RWPE2 (cell line): ENCODE data around the gene VTI1A.
A peak's percentile ranks its signal among the peaks of the same experiment; 100 is the strongest.

Source experiments
- ATAC-seq: fragments of 200-7000 bp; cut with Tn5 transposase; 3 replicates; pipeline ENCODE4 v1.9.1; 2021; ENCODE audit warnings: low read depth
- DNase-seq: peaks from one replicate; pipeline ENCODE4 v3.0.0-alpha.2; 2020; ENCODE audit warnings: low spot score
- H3K27ac ChIP-seq: fragments of 450-650 bp; 2 replicates; pipeline ENCODE4 v1.5.1; 2017; ENCODE audit warnings: mild to moderate bottlenecking; ENCODE audit not compliant: poor library complexity, severe bottlenecking
- H3K27me3 ChIP-seq: fragments of 250-450 bp; sonication (Bioruptor Pico); 2 replicates; pipeline ENCODE4 v1.5.1; 2021; ENCODE audit warnings: mild to moderate bottlenecking, moderate library complexity; ENCODE audit not compliant: insufficient read depth, poor library complexity, severe bottlenecking
- H3K36me3 ChIP-seq: fragments of 250-450 bp; sonication (Bioruptor Pico); 2 replicates; pipeline ENCODE4 v1.5.1; 2020; ENCODE audit warnings: low read depth, mild to moderate bottlenecking, moderate library complexity
- H3K4me1 ChIP-seq: fragments of 250-450 bp; sonication (Bioruptor Pico); 2 replicates; pipeline ENCODE4 v1.5.1; 2021; ENCODE audit warnings: mild to moderate bottlenecking, moderate library complexity; ENCODE audit not compliant: insufficient read depth, poor library complexity, severe bottlenecking
- H3K4me3 ChIP-seq: fragments of 250-450 bp; sonication (Bioruptor Pico); 2 replicates; pipeline ENCODE4 v1.5.1; 2021; ENCODE audit warnings: mild to moderate bottlenecking, moderate library complexity; ENCODE audit not compliant: severe bottlenecking
- H3K9me3 ChIP-seq: fragments of 250-450 bp; sonication (Bioruptor Pico); 2 replicates; pipeline ENCODE4 v1.5.1; 2021; ENCODE audit warnings: mild to moderate bottlenecking, moderate library complexity; ENCODE audit not compliant: severe bottlenecking
- TF ChIP-seq, protein P1 (sequence below): fragments of 450-650 bp; IDR thresholded peaks from one replicate; pipeline ENCODE4 v1.5.1; 2017; ENCODE audit warnings: mild to moderate bottlenecking, moderate library complexity; ENCODE audit not compliant: poor library complexity, severe bottlenecking

Gene VTI1A

GRCh38 chr10:112810711-112811151 lies 363.7 kb downstream of the VTI1A start:
- TF ChIP-seq, protein P1, sequence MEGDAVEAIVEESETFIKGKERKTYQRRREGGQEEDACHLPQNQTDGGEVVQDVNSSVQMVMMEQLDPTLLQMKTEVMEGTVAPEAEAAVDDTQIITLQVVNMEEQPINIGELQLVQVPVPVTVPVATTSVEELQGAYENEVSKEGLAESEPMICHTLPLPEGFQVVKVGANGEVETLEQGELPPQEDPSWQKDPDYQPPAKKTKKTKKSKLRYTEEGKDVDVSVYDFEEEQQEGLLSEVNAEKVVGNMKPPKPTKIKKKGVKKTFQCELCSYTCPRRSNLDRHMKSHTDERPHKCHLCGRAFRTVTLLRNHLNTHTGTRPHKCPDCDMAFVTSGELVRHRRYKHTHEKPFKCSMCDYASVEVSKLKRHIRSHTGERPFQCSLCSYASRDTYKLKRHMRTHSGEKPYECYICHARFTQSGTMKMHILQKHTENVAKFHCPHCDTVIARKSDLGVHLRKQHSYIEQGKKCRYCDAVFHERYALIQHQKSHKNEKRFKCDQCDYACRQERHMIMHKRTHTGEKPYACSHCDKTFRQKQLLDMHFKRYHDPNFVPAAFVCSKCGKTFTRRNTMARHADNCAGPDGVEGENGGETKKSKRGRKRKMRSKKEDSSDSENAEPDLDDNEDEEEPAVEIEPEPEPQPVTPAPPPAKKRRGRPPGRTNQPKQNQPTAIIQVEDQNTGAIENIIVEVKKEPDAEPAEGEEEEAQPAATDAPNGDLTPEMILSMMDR: no peak

DNA sequence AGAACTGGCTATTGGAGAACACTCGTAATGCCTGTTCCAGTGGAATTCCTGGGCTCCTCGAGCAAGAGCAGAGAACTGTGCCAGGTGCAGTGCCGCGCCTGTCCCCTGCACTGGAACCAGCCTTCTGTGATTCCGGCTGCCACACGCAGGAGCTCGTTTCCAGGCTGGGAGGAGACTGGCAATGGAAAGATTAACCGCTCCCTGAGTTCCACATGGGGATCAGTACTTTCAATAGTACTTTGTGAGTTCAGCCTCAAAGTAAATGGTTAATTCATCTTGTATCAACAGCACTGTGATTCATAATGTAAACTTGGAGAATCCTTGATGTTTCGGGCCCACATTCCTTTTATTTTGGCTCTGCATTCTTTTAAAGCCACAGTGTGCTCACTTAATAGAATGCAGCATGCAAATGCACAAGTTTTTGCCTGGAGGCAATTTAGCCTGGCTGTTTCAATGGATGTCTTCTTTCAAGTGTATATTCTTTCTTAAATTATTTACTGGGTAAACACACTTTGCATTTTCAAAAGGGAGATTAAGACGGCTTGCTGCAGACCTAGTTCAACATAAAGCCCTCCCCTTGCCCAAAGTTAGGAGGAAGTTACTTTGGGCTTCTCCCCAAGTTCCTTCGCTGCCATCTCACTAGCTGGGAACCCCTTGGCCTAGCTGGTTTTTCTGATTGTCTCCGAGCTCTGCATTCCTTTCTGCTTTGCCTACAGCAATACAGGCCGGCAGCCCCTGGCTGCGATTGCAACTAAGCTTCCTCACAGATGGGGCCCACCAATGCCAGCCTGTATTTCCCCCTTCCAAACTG lies 364.9 kb downstream of the VTI1A start:
- H3K36me3 ChIP-seq: no peaks in the 10 kb centered on the region
- H3K9me3 ChIP-seq: no peaks in the 10 kb centered on the region
- no peak overlapping the region for H3K4me3 ChIP-seq
- H3K27me3 ChIP-seq: no peaks in the 10 kb centered on the region
- ATAC-seq: peak; percentile 93
- TF ChIP-seq, protein P1: no peak
- no peak for DNase-seq
- H3K4me1 ChIP-seq: peaks cover 30% of the 10 kb centered on the region
- peak overlapping the region; percentile 79 for H3K27ac ChIP-seq

More at GRCh38 chr10:112810711-112811151, 363.7 kb downstream of the VTI1A start:
- ATAC-seq (no peak), DNase-seq (no peak)
- H3K4me1 ChIP-seq: peaks cover 25% of the 10 kb centered on the region
- H3K27me3 ChIP-seq: no peaks in the 10 kb centered on the region
- no peak overlapping the region for H3K4me3 ChIP-seq
- H3K9me3 ChIP-seq: no peaks in the 10 kb centered on the region
- no peaks in the 10 kb centered on the region for H3K36me3 ChIP-seq
- H3K27ac ChIP-seq: peak overlapping the region; percentile 79

DNA sequence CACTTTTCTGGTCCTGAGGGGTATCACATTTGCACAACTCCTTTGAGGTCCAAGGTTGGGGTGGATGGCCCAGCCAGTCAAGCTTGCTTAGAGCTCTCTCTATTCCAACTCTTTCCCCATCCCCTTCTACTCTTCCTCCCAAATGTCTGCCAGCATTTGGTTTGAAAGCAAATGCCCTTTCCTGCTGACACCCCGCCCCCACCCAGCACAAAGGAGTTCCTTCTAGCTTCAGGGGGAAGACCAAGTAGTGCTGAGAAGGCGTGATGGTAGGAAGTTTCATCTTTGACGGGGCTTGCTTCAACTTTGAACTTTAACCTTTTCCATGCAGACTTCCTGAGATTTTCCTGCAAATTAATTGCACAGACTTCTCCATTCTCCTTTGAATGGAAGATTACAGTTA lies 365.6 kb downstream of the VTI1A start:
- Histone ChIP-seq H3K27ac (peak overlapping the region; percentile 79), H3K27me3 (no peaks in the 10 kb centered on the region), H3K4me1 (peaks cover 30% of the 10 kb centered on the region), H3K36me3 (no peaks in the 10 kb centered on the region), H3K9me3 (no peaks in the 10 kb centered on the region), H3K4me3 (no peak overlapping the region)
- TF ChIP-seq, protein P1: no peak
- DNase-seq (no peak), ATAC-seq (no peak)

DNA sequence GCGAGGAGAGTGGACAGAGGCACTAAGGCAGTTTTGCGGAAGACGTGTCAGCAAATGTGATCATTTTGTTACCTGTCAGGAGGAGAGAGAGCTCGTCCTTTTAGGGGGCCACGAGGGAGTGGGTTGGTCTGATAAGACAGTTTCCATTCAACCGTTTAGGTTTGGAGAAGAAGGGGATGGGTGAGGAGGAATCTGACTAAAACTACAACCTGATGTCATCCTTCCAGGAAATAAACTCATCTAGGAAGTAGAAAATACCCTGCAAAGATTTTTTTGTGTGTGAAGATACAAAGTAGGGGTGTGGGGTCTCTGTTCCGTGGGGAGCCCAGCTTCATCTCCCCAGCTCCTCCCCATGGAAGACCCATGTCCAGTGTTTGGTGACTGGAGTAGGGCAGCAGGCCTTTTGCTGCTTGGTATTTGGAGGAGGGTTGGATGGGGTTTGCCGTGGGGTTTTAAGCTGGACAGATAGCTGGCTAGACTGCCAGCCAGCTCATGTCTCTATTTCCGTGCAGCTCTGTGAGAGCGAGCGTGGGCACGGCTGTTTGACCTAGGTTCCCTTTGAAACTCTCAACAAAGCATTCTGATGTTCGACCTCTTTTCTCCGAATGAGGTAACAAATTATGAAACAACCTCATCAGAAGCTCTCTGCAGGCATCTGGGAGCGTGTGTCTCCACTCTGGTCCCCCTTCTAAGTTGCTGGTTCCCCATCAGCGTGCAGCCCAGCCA lies 367.0 kb downstream of the VTI1A start:
- H3K36me3 ChIP-seq: no peaks in the 10 kb centered on the region
- no peak for ATAC-seq
- H3K27ac ChIP-seq: no peak overlapping the region
- H3K9me3 ChIP-seq: no peaks in the 10 kb centered on the region
- DNase-seq: no peak
- no peaks in the 10 kb centered on the region for H3K27me3 ChIP-seq
- TF ChIP-seq, protein P1: no peak
- no peak overlapping the region for H3K4me3 ChIP-seq
- peaks cover 30% of the 10 kb centered on the region for H3K4me1 ChIP-seq
